ENCODE measurements around the gene ERBB2. TPM values are rescaled to one million over a fixed set of nuclear protein-coding genes. Genes with fewer than 3 reads are reported as not detected.

Gene ERBB2
- total and polyA plus RNA-seq, 2 of the 13 experiments (the other 11 are each of a cell fraction or from before 2014, with no cell fraction given), result 57.7 to 64.1 TPM

DNA sequence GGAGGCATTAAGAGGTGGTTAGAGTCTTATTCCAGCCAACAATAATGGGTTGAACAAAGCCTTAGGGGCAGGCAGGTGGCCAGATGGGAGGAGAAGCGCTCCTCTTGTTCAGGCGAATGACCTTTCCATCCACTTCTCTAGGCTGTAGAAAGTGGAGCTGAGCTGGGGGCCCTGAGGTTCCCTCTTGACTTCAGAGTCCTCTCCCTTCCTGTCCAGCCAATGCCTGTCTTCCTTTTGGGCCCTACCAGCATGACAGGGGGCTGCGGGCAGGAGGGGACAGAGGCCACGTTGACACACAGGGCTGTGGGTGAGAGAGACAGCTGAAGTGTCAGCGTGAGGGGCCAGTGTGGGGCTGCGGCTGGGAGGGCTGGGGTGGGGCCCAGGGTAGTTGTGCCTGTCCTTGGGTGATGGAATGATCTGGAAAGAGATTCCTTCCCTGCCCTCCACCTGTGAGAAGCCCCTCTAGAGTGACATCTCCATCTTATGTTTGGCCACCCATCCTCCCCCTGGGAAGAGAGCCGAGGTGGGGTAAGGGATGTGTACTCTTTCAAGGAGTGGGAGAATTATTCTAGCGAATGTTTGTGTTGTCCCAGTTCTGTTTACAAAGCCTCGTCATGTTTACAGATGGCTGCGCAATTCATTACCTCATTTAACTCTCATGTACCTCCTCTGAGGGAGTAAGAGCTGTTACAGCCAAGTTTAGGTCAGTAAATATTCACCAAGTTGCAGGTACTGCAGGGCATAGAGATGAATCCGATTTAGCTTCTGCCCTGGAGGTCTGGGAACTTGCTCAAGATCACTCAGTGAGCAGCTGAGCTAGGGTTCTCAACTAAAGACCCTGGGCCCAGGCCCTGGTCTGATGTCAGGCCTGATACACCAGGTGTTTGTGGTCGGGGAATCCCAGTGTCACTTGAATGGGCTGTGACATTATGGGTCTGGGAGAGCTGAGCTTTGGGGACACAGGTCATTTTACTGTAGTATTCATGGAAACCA, 3.3 kb downstream of the ERBB2 start (continued):
- TF ChIP-seq ZNF350 (CRISPR knock-in tag; IDR thresholded peaks at IDR 0.05; ENCODE audit: borderline replicate concordance, low read depth) (peak; percentile 91; the same call in 1 of the 2 replicates), ONECUT2 (CRISPR knock-in tag; IDR thresholded peaks at IDR 0.05) (no peak), TSC22D2 (CRISPR knock-in tag; IDR thresholded peaks at IDR 0.05; ENCODE audit: borderline replicate concordance) (no peak), NR3C1 (CRISPR knock-in tag; IDR thresholded peaks at IDR 0.05) (no peak), NCOA5 (CRISPR knock-in tag; IDR thresholded peaks at IDR 0.05) (no peak), HMG20A (CRISPR knock-in tag; IDR thresholded peaks at IDR 0.05; ENCODE audit: borderline replicate concordance) (peak; percentile 63), ZNF382 (CRISPR knock-in tag; IDR thresholded peaks at IDR 0.05; ENCODE audit: borderline replicate concordance) (no peak), ZNF343 (CRISPR knock-in tag; IDR thresholded peaks at IDR 0.05) (peak; percentile 85; the same call in 1 of the 2 replicates)

DNA sequence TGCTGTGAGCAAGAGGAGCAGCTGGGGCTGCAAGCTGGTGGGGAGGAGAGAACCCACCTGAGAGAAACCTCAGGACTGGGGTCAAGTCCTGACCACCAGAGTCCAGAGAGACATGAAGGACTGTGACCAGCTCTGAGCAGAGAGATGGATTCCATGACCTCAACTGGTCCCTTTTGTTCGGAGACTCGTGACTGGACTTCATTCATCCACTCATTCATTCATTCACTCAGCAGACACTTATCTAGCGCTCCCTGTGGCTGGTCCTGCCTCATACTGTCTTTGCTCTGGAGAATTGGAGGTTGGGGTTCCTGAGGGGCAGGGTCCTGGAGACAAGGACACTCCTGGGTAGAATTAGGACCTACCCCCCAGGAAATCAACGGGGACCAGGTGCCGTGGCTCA, 4.0 kb downstream of the ERBB2 start:
- POLR2A ChIA-PET, result interaction anchor here (0.6 to 6.6 kb wide), 22 partner anchors 10 to 240 kb away, joined by 3 to 118 read pairs (median 8); partner anchors contain the start of genes GRB7, MIEN1 and PGAP3
- no peak for DNase-seq (ENCODE audit: low spot score)
- no peak for ATAC-seq
- Histone ChIP-seq H4K20me1 (ENCODE audit: insufficient read depth, low read length) (peaks cover 14% of the 10 kb centered on the region; the same call in 1 of the 2 replicates), H2AFZ (ENCODE audit: low read length) (no peak overlapping the region), H3K9ac (ENCODE audit: insufficient read depth, low read depth, low read length) (peak overlapping the region; percentile 51; the same call in 1 of the 2 replicates), H3K36me3 (replicated peaks in 1 of 2; ENCODE audit: control insufficient read depth in 1 of 2, insufficient read depth in 2 of 2, low read length in 2 of 2) (peaks cover 23 to 28% of the 10 kb centered on the region in 2 experiments), H3K4me1 (ENCODE audit: insufficient read depth, low read length) (peaks cover 57% of the 10 kb centered on the region), H3K27me3 (ENCODE audit: control insufficient read depth in 1 of 2, insufficient read depth in 2 of 2, low read length in 2 of 2) (no peaks in the 10 kb centered on the region), H3K27ac (ENCODE audit: extremely low read length, insufficient read depth, low read length) (peak overlapping the region; percentile 78), H3K79me2 (ENCODE audit: insufficient read depth, low read length) (peaks cover 62% of the 10 kb centered on the region), H3K9me3 (ENCODE audit: low read length) (no peaks in the 10 kb centered on the region), H3K4me3 (replicated peaks in 1 of 3; ENCODE audit: insufficient read depth in 1 of 3, low read depth in 2 of 3, low read length in 3 of 3) (no peak overlapping the region), H3K4me2 (ENCODE audit: low read depth, low read length) (peak overlapping the region; percentile 92; the same call in 1 of the 2 replicates)
- no TSS peak for BruUV-seq (replicated peaks)
- intact Hi-C loops (cut with micrococcal nuclease; ENCODE audit: unreplicated experiment), result no loop called here
- in situ Hi-C loops (cut with HindIII; ENCODE audit: extremely low pct_ligation_motif_present, low pct_unique_long_range_greater_than_20kb), result no loop called here
- CTCF ChIA-PET (ENCODE audit: low intra/inter-chr PET ratio, low total read pairs), result interaction anchor here (1.6 kb wide), 1 partner anchor 51 kb away, joined by 4 read pairs; no protein-coding TSS in a partner anchor
- 94% methylated on average over 5 of the region's 5 CpGs for WGBS (ENCODE audit: low lambda C conversion rate)
- TF ChIP-seq DMAP1 (CRISPR knock-in tag; IDR thresholded peaks at IDR 0.05) (0 out of 2 replicates have a peak, but pooled peaks have one; percentile 6), ZNF24 (IDR thresholded peaks at IDR 0.05) (0 out of 2 replicates have a peak, but pooled peaks have one; percentile 54), ZNF776 (CRISPR knock-in tag; IDR thresholded peaks at IDR 0.05) (0 out of 2 replicates have a peak, but pooled peaks have one; percentile 16), HOXA5 (CRISPR knock-in tag; IDR thresholded peaks at IDR 0.05) (0 out of 2 replicates have a peak, but pooled peaks have one; percentile 27), NR2F1 (CRISPR knock-in tag; IDR thresholded peaks at IDR 0.05) (0 out of 4 replicates have a peak, but pooled peaks of 1 of the 2 experiments have one; percentile 18), DR1 (CRISPR knock-in tag; IDR thresholded peaks at IDR 0.05) (0 out of 2 replicates have a peak, but pooled peaks have one; percentile 15), TEAD3 (CRISPR knock-in tag; optimal IDR thresholded peaks at IDR 0.05; ENCODE audit: borderline replicate concordance) (no peak)
- TF ChIP-seq, protein P1, sequence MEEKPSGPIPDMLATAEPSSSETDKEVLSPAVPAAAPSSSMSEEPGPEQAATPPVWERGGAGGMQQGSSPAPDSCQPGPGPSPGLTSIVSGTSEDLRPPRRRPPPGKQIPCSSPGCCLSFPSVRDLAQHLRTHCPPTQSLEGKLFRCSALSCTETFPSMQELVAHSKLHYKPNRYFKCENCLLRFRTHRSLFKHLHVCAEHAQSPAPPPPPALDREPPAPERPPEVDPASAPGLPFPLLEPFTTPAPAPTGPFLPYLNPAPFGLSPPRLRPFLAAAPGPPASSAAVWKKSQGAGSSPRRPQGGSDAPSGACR (CRISPR knock-in tag; IDR thresholded peaks at IDR 0.05), result no peak
- FAIRE-seq, result no peak
